RWPE2 (cell line): ENCODE measurements around the gene NAALADL2.

ENCODE experiments used
- ATAC-seq: fragments of 200-7000 bp; cut with Tn5 transposase; 3 replicates; pipeline ENCODE4 v1.9.1; 2021; ENCODE audit warnings: low read depth
- DNase-seq: peaks from one replicate; pipeline ENCODE4 v3.0.0-alpha.2; 2020; ENCODE audit warnings: low spot score
- H3K27ac ChIP-seq: fragments of 450-650 bp; 2 replicates; pipeline ENCODE4 v1.5.1; 2017; ENCODE audit warnings: mild to moderate bottlenecking; ENCODE audit not compliant: poor library complexity, severe bottlenecking
- H3K27me3 ChIP-seq: fragments of 250-450 bp; sonication (Bioruptor Pico); 2 replicates; pipeline ENCODE4 v1.5.1; 2021; ENCODE audit warnings: mild to moderate bottlenecking, moderate library complexity; ENCODE audit not compliant: insufficient read depth, poor library complexity, severe bottlenecking
- H3K36me3 ChIP-seq: fragments of 250-450 bp; sonication (Bioruptor Pico); 2 replicates; pipeline ENCODE4 v1.5.1; 2020; ENCODE audit warnings: low read depth, mild to moderate bottlenecking, moderate library complexity
- H3K4me1 ChIP-seq: fragments of 250-450 bp; sonication (Bioruptor Pico); 2 replicates; pipeline ENCODE4 v1.5.1; 2021; ENCODE audit warnings: mild to moderate bottlenecking, moderate library complexity; ENCODE audit not compliant: insufficient read depth, poor library complexity, severe bottlenecking
- H3K4me3 ChIP-seq: fragments of 250-450 bp; sonication (Bioruptor Pico); 2 replicates; pipeline ENCODE4 v1.5.1; 2021; ENCODE audit warnings: mild to moderate bottlenecking, moderate library complexity; ENCODE audit not compliant: severe bottlenecking
- H3K9me3 ChIP-seq: fragments of 250-450 bp; sonication (Bioruptor Pico); 2 replicates; pipeline ENCODE4 v1.5.1; 2021; ENCODE audit warnings: mild to moderate bottlenecking, moderate library complexity; ENCODE audit not compliant: severe bottlenecking
- TF ChIP-seq, protein P1 (sequence below): fragments of 450-650 bp; IDR thresholded peaks from one replicate; pipeline ENCODE4 v1.5.1; 2017; ENCODE audit warnings: mild to moderate bottlenecking, moderate library complexity; ENCODE audit not compliant: poor library complexity, severe bottlenecking

NAALADL2 gene

DNA sequence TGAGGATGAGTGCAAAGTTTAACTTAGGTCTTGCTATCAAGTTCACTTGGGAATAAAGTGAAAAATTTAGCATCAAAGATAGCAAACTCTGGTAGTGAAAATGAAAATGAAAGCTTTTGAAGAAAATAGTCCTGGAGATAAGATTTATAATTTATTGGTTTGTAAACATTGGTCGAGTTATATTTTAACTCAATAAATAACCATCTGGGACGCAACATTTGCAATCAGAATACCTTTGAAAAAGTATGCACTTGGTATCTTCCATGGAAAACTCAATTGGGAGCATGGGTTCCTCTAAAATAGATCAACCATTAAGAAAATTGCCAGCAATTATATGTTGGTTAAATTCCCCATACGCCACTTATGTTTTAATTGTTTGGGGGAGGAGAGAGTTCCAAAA lies 209.5 kb downstream of the NAALADL2 start:
- Histone ChIP-seq H3K4me1 (no peaks in the 10 kb centered on the region), H3K27ac (no peak overlapping the region), H3K36me3 (no peaks in the 10 kb centered on the region), H3K9me3 (no peaks in the 10 kb centered on the region), H3K27me3 (no peaks in the 10 kb centered on the region), H3K4me3 (no peak overlapping the region)
- ATAC-seq: no peak
- TF ChIP-seq, protein P1, sequence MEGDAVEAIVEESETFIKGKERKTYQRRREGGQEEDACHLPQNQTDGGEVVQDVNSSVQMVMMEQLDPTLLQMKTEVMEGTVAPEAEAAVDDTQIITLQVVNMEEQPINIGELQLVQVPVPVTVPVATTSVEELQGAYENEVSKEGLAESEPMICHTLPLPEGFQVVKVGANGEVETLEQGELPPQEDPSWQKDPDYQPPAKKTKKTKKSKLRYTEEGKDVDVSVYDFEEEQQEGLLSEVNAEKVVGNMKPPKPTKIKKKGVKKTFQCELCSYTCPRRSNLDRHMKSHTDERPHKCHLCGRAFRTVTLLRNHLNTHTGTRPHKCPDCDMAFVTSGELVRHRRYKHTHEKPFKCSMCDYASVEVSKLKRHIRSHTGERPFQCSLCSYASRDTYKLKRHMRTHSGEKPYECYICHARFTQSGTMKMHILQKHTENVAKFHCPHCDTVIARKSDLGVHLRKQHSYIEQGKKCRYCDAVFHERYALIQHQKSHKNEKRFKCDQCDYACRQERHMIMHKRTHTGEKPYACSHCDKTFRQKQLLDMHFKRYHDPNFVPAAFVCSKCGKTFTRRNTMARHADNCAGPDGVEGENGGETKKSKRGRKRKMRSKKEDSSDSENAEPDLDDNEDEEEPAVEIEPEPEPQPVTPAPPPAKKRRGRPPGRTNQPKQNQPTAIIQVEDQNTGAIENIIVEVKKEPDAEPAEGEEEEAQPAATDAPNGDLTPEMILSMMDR: no peak
- DNase-seq: no peak

DNA sequence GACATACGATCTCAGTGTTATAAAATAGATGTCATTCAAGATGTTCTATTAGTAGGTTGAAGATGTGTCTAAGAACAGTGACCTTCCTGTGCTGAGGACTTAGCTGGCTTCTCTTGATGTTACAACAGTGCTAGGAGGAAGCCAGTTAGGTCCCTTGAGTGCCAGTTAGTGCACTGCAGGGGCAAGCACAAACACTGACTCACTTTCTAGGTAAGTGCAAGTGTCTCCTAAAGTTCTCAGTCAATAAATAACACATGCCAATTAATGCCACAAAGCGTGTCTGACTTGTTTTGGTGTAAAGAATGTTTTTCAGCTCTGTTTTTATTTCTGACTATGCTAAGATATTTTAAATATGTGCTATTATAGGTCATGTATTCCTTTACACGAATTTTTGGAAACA lies 211.8 kb downstream of the NAALADL2 start:
- no peak for DNase-seq
- Histone ChIP-seq H3K4me3 (no peak overlapping the region), H3K4me1 (no peaks in the 10 kb centered on the region), H3K36me3 (no peaks in the 10 kb centered on the region), H3K9me3 (no peaks in the 10 kb centered on the region), H3K27me3 (no peaks in the 10 kb centered on the region), H3K27ac (no peak overlapping the region)
- ATAC-seq: no peak
- TF ChIP-seq, protein P1: no peak

DNA sequence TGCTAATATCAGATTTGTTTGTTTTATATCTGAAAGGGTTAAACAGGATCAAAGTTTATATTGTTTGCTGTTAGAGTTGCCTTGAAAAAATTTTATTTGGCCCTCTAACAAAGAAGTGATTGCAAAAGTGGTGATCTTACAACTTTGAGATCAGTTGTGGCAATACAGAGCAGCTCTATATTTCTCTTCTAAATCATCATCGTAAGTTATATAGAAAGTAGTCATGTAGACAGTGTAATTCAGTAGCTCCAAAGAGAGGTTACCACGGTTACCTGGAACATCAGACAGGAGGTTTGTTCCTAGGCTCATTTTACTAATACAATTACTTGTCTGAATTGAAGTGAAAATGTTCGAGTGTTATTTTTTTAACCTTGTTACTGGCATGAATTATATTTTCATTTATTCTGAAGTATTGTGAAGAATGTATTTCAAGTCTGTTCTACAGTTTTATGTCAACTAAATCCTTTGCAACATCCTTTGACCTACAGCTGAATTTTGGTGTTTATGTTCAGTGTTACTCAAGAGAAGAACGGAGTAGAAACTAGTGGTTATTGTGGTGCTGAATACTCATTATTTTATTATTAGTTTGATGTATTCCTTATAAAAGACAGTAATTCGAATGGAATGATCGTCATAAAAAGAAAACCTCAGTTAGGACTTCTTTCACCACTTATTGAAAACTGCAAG lies 214.2 kb downstream of the NAALADL2 start:
- no peaks in the 10 kb centered on the region for H3K9me3 ChIP-seq
- H3K4me3 ChIP-seq: no peak overlapping the region
- DNase-seq (no peak), ATAC-seq (no peak)
- TF ChIP-seq, protein P1: no peak
- H3K27ac ChIP-seq: no peak overlapping the region
- H3K4me1 ChIP-seq: no peaks in the 10 kb centered on the region
- H3K27me3 ChIP-seq: no peaks in the 10 kb centered on the region
- H3K36me3 ChIP-seq: no peaks in the 10 kb centered on the region

DNA sequence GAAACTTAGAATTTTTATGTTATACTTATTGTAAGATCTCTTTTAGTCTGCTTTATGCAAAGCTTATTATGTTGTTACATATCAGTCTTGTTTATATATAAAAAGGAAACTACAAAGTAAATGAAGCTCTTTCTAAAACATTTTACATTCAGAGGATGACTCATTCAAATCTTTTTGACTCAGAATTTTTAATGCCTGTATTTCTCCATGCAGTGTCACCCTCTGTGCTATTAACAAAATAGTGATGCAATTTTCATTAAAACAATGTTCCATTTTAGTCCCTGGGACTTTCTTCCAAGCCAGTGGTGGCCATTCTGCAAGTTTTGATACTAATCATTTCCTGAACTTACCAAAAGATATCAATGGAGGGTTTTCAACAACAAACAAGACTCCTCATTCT lies 216.1 kb downstream of the NAALADL2 start:
- no peaks in the 10 kb centered on the region for H3K36me3 ChIP-seq
- no peak for DNase-seq
- no peaks in the 10 kb centered on the region for H3K4me1 ChIP-seq
- TF ChIP-seq, protein P1: no peak
- no peak overlapping the region for H3K4me3 ChIP-seq
- H3K27me3 ChIP-seq: no peaks in the 10 kb centered on the region
- no peaks in the 10 kb centered on the region for H3K9me3 ChIP-seq
- H3K27ac ChIP-seq: no peak overlapping the region
- no peak for ATAC-seq

DNA sequence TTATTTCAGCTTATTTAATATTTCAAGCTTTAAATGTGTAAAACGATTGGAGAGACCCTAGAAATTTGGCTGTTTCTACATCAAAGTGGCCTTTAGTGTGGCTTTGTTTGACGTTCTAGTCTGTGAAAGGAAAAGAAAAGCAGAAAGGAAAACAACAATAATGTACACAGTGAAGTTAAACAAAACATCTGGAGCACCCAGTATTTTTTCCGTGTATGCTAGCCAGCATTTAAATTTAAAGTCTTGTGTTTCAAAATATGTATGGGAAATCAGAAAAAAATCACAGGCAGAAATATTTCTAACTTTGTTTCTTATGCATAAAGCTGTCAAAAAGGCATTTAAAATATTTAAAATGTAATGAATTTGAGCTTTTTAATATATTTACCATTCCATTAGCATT lies 218.1 kb downstream of the NAALADL2 start:
- Histone ChIP-seq H3K4me3 (no peak overlapping the region), H3K27ac (no peak overlapping the region), H3K36me3 (no peaks in the 10 kb centered on the region), H3K9me3 (no peaks in the 10 kb centered on the region), H3K4me1 (no peaks in the 10 kb centered on the region), H3K27me3 (no peaks in the 10 kb centered on the region)
- no peak for ATAC-seq
- TF ChIP-seq, protein P1: no peak
- no peak for DNase-seq
